Activated CD4-positive, alpha-beta T cell treated with anti-CD3 and anti-CD28 coated beads, Interleukin-2, Interleukin-6, amounts not matched to agents 100 ng/mL and 50 ng/mL, durations not matched to agents 16 hours and 8 hours (primary cell): Measurements from ENCODE around the gene CD70.
"Not testable (repeated sequence)": the region's sequence is repeated elsewhere in the genome, so short reads cannot be mapped to it uniquely, and the experiment has no call there.

Source experiments
- DNase-seq: peaks from one replicate; pipeline ENCODE4 v3.0.0-alpha.2; 2020

CD70 gene, protein sequence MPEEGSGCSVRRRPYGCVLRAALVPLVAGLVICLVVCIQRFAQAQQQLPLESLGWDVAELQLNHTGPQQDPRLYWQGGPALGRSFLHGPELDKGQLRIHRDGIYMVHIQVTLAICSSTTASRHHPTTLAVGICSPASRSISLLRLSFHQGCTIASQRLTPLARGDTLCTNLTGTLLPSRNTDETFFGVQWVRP

GRCh38 chr19:6590827-6591319, at the start of gene CD70:
TSS of gene CD70 (minus strand) at chr19:6591150. CDS start at chr19:6591002, 148 bp downstream.
- peak; percentile 85 for DNase-seq

- not testable (repeated sequence) for DNase-seq
Observed at GRCh38 chr19:6640333-6640732, 49.4 kb upstream of the CD70 start.

- DNase-seq: peak; percentile 81
Observed at GRCh38 chr19:6639439-6639838, 48.5 kb upstream of the CD70 start.

DNA sequence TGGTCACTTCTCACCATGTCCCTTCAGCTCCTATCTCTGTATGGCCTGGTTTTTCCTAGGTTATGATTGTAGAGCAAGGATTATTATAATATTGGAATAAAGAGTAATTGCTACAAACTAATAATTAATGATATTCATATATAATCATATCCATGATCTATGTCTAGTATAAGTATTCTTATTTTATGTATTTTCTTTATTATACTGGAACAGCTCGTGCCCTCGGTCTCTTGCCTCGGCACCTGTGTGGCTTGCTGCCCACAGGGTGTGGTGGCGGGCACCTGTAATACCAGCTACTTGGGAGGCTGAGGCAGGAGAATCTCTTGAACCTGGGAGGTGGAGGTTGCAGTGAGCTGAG, 42.5 kb upstream of the CD70 start:
- DNase-seq: not testable (repeated sequence)

GRCh38 chr19:6632747-6633455, 42.0 kb upstream of the CD70 start:
- peak; percentile 74 for DNase-seq

GRCh38 chr19:6632002-6632621, 41.2 kb upstream of the CD70 start:
- DNase-seq: peak; percentile 92

- DNase-seq: no peak
Observed at GRCh38 chr19:6626764-6627163, 35.8 kb upstream of the CD70 start.

DNA sequence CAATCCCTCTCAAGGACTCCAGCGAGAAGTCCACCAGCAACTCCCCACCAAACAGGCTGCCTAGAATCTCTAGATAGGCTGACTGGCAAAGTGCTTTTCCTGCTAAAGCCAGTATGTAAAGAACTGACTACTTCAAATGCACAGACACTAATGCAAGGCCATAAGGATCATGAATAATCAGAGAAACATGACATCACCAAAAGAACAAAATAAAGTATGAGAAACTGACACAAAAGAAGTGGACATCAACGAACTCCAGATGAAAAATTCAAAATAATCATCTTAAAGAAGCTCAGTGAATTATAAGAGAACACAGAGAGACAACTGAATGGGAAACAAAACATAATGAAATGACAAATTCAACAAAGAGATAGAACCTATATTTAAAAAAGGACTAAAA, 26.4 kb upstream of the CD70 start:
- DNase-seq: no peak

- DNase-seq: peak; percentile 85
Observed at GRCh38 chr19:6616011-6616410, 25.1 kb upstream of the CD70 start.

- DNase-seq: peak; percentile 69
Observed at GRCh38 chr19:6613711-6614110, 22.8 kb upstream of the CD70 start.

DNA sequence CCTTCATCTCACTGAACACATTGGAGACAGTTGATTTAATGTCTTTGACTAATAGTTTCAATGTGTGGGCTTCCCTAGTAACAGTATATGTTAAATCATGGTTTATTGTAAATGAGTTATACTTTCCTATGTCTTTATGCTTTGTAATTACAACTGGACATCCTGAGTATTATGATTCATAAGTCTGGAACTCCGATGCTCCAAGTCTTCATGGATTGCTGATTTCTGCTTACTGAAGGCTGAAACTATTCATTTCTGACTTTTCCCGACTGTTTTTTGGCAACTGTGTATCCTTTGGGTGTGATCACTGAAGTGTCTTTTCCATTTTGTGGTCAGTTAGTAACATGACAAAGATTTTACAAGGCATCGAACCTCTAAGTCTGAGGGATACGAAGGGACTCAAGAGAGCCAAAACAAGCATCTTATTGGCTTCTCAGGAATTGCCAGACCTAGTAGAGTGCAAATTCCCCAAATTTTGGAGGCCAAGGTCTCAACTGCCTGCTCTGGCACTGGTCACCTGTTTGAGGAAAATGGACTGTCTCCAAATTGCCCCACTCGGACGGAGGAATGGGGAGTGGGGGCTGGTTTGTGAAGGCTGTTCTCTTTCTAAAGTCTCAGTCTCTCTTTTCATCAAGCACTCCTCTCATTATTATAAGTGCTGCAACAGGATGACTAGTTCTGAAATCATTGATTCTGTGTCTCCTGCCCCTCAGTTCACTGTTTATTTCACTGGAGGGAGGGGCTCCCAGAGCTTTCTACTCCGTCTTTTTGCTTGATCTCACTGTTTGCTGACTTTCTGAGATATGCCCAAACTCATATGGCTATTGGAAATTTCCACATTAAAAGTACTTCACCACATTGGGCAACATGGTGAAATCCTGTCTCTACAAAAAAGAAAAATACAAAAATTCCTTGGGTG, 20.2 kb upstream of the CD70 start:
- peak; percentile 45 for DNase-seq

GRCh38 chr19:6608940-6609339, 18.0 kb upstream of the CD70 start:
- DNase-seq: no peak

GRCh38 chr19:6608146-6608545, 17.2 kb upstream of the CD70 start:
- DNase-seq: not testable (repeated sequence)

GRCh38 chr19:6606276-6607070, 15.5 kb upstream of the CD70 start:
- not testable (repeated sequence) for DNase-seq

GRCh38 chr19:6604906-6605305, 14.0 kb upstream of the CD70 start:
- no peak for DNase-seq

- no peak for DNase-seq
Observed at GRCh38 chr19:6602729-6603114, 11.8 kb upstream of the CD70 start.

- DNase-seq: peak; percentile 74
Observed at GRCh38 chr19:6601537-6602052, 10.6 kb upstream of the CD70 start.

GRCh38 chr19:6600951-6601536, 10.1 kb upstream of the CD70 start:
- DNase-seq: not testable (repeated sequence)

DNA sequence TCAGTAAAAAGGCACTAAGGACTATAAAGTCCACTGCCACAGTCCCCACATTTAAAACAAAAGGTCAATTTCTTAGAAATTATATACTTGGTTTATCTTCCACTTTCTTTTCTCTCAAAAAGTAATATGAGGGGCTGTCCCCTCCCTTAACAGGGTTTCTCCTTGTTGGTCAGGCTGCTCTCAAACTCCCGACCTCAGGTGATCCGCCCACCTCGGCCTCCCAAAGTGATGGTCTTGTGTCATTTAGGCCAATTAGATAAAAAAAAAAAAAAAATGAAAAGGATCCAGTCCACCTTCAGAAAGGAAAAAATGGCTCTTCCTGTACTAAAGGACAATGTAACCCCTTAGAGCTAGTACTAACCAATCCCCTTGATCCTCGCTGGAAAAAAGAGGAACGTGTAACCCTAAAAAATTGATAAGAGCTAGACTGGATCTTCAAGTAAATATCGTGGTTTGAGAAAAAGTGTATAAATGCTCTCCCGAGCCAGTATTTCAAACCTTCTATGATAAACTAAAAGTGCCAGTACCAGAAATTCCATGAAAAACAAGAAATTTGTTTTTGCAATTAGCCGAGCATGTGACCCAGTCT, 9.0 kb upstream of the CD70 start:
- DNase-seq: no peak

GRCh38 chr19:6598254-6598892, 7.4 kb upstream of the CD70 start:
- DNase-seq: peak; percentile 50
